Neural crest cell (in vitro differentiated cells): ENCODE data around the gene TBX6. TPM values are rescaled to one million over a fixed set of nuclear protein-coding genes. Genes with fewer than 3 reads are reported as not detected.
A peak's percentile ranks its signal among the peaks of the same experiment; 100 is the strongest.

ENCODE experiments used
- DNase-seq: peaks from one replicate; pipeline ENCODE4 v3.0.0; 2021; ENCODE audit warnings: low read depth, mixed read lengths, low spot score
- H3K27ac Mint-ChIP-seq: one replicate; pipeline ENCODE4 v1.8.0; 2021; ENCODE audit warnings: mild to moderate bottlenecking, mixed read lengths; ENCODE audit not compliant: unreplicated experiment
- H3K27me3 Mint-ChIP-seq: 2 replicates; pipeline ENCODE4 v1.8.0; 2021; ENCODE audit warnings: low read depth, mild to moderate bottlenecking, mixed read lengths
- H3K36me3 Mint-ChIP-seq: 2 replicates; pipeline ENCODE4 v1.8.0; 2021; ENCODE audit warnings: low read depth, mild to moderate bottlenecking, mixed read lengths
- H3K4me1 Mint-ChIP-seq: 2 replicates; pipeline ENCODE4 v1.8.0; 2021; ENCODE audit warnings: mixed read lengths
- H3K4me3 Mint-ChIP-seq: one replicate; pipeline ENCODE4 v1.8.0; 2021; ENCODE audit warnings: mild to moderate bottlenecking, mixed read lengths
- H3K9me3 Mint-ChIP-seq: 2 replicates; pipeline ENCODE4 v1.8.0; 2021; ENCODE audit warnings: mixed read lengths
- CTCF ChIP-seq: fragments of 200-600 bp; sonication (generic); conservative IDR thresholded peaks from 2 replicates; pipeline ENCODE4 v1.5.0; 2021; ENCODE audit warnings: antibody characterized with exemption, mild to moderate bottlenecking
- total RNA-seq: library from RNA; stranded (reverse); gene quantifications from 2 replicates; pipeline ENCODE4 v1.2.1, GENCODE V29; 2021

TBX6 gene
- total RNA-seq, 1 donor from 2014 or later, result 0.79 TPM

GRCh38 chr16:30054959-30055553, 36.7 kb downstream of the TBX6 start:
- peak; percentile 55 for TF ChIP-seq CTCF
- peaks cover 33% of the 10 kb centered on the region for H3K4me1 Mint-ChIP-seq
- no peak for DNase-seq
- H3K27ac Mint-ChIP-seq, result no peak overlapping the region
- peak overlapping the region; percentile 92 for H3K4me3 Mint-ChIP-seq
- no peaks in the 10 kb centered on the region for H3K36me3 Mint-ChIP-seq
- peaks cover 2% of the 10 kb centered on the region for H3K27me3 Mint-ChIP-seq
- no peaks in the 10 kb centered on the region for H3K9me3 Mint-ChIP-seq

- no peaks in the 10 kb centered on the region for H3K9me3 Mint-ChIP-seq
- peaks cover 2% of the 10 kb centered on the region for H3K27me3 Mint-ChIP-seq
- DNase-seq, result no peak
- peak overlapping the region; percentile 27 for H3K27ac Mint-ChIP-seq
- H3K4me3 Mint-ChIP-seq, result peak overlapping the region; percentile 92
- no peak for TF ChIP-seq CTCF
- peaks cover 33% of the 10 kb centered on the region for H3K4me1 Mint-ChIP-seq
- no peaks in the 10 kb centered on the region for H3K36me3 Mint-ChIP-seq
Observed at GRCh38 chr16:30054451-30054850, 37.3 kb downstream of the TBX6 start.

- Mint-ChIP-seq H3K27me3 (peaks cover 2% of the 10 kb centered on the region), H3K9me3 (no peaks in the 10 kb centered on the region), H3K4me1 (peaks cover 38% of the 10 kb centered on the region), H3K36me3 (no peaks in the 10 kb centered on the region), H3K4me3 (peak overlapping the region; percentile 95), H3K27ac (no peak overlapping the region)
- no peak for TF ChIP-seq CTCF
- no peak for DNase-seq
Observed at GRCh38 chr16:30053376-30054015, 38.2 kb downstream of the TBX6 start.

- H3K4me3 Mint-ChIP-seq, result peak overlapping the region; percentile 95
- H3K27me3 Mint-ChIP-seq, result peaks cover 2% of the 10 kb centered on the region
- TF ChIP-seq CTCF, result no peak
- H3K4me1 Mint-ChIP-seq, result peaks cover 38% of the 10 kb centered on the region
- no peaks in the 10 kb centered on the region for H3K36me3 Mint-ChIP-seq
- peak overlapping the region; percentile 90 for H3K27ac Mint-ChIP-seq
- H3K9me3 Mint-ChIP-seq, result no peaks in the 10 kb centered on the region
- DNase-seq, result peak; percentile 96
Observed at GRCh38 chr16:30052671-30053372, 38.9 kb downstream of the TBX6 start.

- Mint-ChIP-seq H3K27me3 (peaks cover 2% of the 10 kb centered on the region), H3K4me3 (peak overlapping the region; percentile 82), H3K4me1 (peaks cover 38% of the 10 kb centered on the region), H3K36me3 (no peaks in the 10 kb centered on the region), H3K9me3 (no peaks in the 10 kb centered on the region), H3K27ac (no peak overlapping the region)
- DNase-seq, result no peak
- TF ChIP-seq CTCF, result no peak
Observed at GRCh38 chr16:30051518-30051917, 40.2 kb downstream of the TBX6 start.
